Ramos (cell line): ENCODE data around the gene STAT5B.
"Not testable (repeated sequence)": the region's sequence is repeated elsewhere in the genome, so short reads cannot be mapped to it uniquely, and the experiment has no call there.

ENCODE experiments used
- in situ Hi-C: fragments of 300-500 bp; cut with MboI; formaldehyde crosslinking; loops from one replicate; pipeline ENCODE4 v1.14.3; 2022; ENCODE audit warnings: low sequenced_read_pairs; ENCODE audit not compliant: unreplicated experiment

STAT5B gene

DNA sequence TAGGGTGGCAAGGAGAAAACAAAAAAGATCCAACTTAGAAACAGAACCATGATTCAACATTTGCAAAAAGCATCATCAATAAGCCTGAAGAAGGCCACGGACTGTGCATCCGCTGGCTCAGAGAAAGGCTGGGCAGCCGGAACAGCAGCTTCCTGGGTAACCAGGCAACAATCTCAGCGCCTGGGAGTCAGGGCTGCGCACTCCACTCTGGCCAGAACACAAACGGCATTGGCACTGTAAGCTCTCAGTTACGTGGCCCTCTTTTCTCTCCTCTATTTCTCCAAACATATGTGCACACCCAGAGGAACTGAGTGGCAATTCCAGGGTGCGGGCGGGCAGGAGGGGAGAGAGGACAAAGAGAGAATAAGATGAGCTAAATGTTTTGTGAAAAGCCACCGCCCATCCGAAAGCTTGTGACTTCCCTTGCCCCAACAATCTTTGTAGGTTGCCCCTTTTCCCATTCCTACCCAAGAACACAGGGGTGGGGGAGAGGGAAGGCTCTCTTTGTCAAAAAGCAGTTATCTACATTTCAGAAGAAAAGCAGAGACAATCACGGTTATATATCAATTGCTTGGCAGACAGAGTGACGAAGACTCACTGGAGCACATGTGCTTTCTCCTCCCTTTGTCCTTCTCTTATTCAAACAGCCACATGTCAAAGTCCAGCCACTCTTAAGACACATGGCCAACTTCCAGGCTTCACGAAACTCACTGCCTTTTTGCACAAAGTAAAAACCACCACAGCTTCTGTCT lies 75.3 kb downstream of the STAT5B start:
- in situ Hi-C loops, result no loop called here

DNA sequence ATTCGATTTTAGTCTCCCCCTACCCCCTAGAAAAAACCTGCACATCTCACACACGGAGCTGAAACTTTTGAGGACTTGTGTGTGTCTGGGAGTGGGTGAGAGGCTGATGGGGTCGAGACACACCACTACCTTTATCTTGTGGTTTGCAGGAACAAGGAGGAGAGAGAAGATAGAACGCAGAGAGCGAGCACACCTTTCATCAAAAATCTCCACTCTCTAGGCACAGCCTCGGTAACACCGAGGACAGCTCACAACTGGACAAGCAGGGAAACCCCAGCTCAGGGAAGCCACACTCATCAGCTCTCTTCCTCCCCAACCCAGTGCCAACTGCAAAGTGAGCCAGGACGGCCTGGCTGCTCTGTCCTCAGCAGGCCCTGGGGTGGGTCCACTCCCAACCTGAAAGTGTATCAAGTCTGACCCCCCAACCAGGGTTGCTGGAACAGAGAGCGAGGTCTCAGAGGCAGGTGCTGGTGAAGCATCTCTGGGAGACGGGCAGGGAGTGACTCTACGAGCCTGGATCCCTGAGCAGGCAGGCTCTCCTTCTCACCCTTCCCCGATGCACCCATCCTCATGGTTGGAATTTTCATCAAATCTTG lies 76.7 kb downstream of the STAT5B start:
- in situ Hi-C loops, result no loop called here

DNA sequence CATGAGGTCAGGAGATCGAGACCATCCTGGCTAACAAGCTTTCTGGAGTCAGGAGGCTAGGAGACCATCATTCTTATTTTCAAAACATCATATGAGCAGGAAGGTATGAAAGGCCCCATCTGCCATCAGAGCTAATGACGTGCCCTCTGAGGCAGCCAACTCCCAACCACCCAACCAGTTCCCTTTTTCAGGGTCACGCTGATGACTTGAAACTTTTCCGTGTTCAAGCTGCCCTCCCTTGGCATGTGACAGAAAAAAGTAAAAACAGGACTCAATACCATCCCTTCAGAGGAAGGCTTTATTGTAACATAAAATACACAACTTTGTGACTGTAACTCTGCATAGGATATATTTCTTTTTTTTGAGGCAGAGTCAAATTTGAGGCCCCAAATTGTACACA lies 77.3 kb downstream of the STAT5B start:
- in situ Hi-C loops, result no loop called here

DNA sequence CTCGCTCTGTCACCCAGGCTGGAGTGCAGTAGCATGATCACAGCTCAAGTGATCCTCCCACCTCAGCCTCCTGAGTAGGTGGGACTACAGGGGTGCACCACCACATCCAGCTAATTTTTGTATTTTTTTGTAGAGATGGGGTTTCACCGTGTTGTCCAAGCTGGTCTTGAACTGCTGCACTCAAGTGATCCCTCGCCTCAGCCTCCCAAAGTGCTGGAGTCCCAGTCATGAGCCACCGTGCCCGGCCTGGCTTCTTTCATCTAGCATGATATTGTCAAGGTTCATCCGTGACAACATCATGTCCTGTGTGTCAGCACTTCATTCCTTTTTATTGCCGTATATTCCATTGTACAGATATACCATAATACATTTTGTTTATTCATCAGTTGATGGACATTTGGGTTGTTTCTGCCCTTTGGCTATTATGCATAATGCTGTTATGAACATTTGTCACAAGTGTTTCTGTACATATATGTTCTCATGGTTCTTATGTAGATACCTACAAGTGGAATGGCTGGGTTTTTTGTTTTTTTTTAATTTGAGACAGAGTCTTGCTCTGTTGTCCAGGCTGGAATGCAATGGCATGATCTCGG lies 78.5 kb downstream of the STAT5B start:
- in situ Hi-C loops, result no loop called here

- in situ Hi-C loops, result no loop called here
Measured at GRCh38 chr17:42193969-42194899, 82.0 kb downstream of the STAT5B start, which contains the start of gene GHDC. Gene GHDC (minus strand): TSS chr17:42194494. CDS start chr17:42193581, 913 bp downstream.

GRCh38 chr17:42193216-42193968 lies 82.8 kb downstream of the STAT5B start:
- in situ Hi-C loops, result no loop called here

DNA sequence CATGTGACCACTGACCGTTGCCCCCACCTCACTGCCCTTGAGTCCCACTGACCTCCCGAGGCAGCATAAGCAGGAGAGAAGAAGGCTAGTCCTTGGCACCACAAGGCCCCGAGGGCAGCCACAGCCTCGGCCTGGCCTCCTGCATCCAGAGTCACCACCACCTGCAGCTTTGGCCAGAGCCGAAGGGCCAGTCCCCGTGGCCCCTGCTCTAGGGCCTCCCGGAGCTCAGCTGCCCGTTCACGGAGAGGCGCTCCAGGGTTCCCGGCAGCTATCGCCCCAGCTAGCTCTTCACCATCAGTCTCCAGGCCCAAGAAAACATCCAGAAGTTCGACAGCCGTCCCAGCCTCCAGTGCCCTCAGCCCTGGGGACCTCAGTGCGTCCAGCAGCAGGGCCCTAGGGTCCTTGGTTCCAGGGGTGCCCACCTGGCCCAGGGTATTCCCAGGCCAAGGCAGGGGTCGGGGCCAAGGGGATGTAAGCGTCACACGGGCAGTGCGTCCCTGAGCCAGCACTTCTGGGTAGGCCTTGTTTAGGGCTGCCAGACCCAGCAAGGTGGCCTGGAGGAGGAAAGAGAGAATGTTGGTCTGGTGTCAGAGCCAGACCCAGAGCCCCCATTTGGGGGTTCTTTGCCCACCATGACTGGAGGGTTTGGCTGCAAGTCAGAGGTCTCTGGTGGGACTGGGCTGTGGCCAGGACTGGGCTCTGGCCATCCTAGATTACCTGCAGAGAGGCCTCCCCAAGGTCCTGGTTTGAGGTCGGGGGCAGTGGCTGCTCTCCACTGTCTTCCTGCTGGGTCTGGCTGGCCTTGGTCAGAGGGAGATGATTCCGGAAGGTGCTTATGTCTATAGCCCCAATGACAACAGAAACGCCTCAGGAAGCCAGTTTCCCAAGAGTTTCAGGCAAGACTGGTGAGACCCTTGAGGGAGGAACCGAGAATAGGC lies 83.7 kb downstream of the STAT5B start:
- in situ Hi-C loops, result no loop called here

- in situ Hi-C loops, result no loop called here
Measured at GRCh38 chr17:42191275-42191608, 84.9 kb downstream of the STAT5B start.

DNA sequence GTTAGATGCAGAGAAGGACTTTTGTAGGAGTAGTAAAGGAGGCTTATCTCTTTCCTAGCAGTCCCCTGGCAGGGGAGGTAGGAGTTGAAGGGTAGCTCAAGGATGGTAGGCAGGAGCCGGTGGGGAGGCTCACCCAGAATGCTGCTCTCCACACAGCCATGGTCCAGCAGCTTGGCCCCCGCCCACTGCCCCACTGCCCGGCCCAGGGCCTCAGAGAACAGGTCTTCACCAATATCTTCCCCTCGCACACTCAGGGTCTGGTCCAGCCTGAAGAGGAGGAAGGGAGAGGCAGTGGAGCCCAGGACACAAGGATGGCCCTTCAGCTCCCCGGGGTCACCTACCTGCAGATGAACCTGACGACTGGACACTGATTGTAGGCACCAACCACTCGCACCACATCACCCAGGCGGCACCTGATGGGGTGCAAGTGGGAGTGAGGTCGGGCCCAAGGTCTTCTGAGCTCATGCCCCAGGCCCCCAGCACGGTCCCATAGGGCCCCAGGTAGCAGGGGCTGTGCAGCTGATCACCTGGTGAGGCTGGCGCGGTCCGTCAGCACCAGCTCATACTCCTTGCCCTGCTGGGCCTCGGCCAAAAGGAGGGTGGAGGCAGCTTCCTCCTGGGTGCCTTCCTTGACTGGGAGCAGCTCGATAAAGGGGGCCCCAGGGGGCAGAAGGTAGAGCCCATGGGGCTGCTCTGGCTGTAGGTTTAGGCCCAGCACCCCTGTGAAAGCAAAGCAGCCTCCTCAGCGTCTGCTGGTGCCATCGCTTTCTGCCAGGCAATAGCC lies 85.5 kb downstream of the STAT5B start:
- in situ Hi-C loops, result no loop called here

DNA sequence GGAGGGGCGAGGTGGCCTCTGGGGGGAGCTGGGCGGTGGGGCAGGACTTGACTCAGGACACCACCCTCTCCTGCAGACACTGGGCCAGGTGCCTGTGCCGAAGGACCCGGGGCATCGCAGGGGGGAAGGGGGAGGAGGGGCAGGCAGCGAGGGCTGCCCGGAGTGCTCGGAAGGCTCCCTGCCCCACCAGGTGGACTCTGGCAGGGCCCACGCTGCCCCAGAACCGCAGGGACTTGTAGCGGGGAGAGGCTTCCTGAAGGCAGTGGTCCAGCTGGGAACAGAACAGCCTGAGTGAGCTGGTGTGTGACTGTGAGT lies 86.6 kb downstream of the STAT5B start:
- in situ Hi-C loops, result no loop called here

- in situ Hi-C loops, result no loop called here
Measured at GRCh38 chr17:42188749-42189650, 87.2 kb downstream of the STAT5B start.

GRCh38 chr17:42187833-42188232 lies 88.4 kb downstream of the STAT5B start:
- in situ Hi-C loops, result no loop called here

DNA sequence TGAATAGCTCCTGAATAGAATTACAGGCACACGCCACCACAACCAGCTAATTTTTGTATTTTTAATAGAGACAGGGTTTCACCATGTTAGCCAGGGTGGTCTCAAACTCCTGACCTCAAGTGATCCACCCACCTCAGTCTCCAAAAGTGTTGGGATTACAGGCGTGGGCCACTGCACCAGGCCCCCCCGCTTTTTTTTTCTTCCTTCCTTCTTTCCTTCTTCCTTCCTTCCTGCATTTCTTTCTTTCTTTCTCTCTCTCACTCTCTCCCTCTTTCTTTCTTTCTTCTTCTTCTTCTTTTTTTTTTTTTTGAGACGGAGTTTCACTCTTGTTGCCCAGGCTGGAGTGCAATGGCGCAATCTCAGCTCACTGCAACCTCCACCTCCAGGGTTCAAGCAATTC lies 90.0 kb downstream of the STAT5B start:
- in situ Hi-C loops, result not testable (repeated sequence)

DNA sequence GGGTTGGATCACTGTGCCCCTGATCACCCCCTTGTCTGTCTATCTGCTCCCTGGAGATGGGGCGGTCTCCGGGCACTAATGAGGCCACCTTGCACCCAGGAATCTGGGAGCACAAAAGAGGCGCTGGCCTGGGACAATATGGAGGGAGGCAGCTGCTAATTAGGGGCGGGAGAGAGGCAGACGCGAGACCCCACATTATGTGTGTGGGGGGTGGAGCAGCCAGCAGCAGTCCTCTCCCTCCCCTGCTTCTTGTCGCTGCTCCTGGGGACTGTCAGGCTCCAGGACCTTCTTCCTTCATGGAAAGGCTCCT lies 90.6 kb downstream of the STAT5B start:
- in situ Hi-C loops, result no loop called here

DNA sequence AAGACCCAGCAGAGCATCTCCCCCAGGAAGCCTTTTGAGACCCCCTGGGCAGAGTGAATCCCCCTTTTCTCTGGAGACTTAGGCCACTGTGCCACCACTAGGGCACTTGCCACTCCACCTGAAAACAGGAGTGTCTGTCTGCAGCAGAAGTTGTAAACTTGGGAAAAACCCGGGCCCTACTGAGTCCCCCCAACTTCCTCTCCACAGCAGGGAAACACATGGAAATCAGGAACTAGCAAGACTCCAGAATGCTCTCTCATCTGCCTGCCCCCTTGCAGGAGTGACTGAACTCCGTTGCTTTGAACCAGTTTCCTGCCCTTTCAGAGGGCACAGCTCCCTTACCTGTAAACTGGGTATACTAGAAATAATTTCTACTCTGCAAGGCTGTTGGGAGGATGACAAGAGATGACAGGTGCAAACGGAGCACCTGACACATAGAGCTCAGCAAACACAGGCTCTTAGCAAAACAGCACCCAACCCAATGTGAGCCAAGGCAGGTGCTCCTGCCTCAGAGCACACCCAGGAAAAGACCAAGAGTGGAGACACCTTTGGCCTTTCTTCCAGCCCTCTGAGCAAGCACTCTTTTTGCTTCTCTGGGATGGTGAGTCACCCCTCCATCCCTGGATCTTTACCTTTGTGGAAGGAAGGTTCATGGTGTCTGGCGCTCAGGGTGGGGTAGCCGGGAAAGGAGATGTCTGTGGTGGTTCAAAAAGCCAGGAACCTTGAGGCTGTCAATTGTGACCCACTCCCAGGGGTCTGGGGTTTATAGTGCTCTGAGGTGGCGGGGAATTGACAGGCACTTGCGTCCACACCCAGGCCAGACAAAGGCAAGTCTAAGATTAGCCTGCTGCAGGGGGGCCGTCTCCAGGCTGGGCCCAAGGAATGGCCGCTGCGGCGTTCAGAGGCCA lies 91.2 kb downstream of the STAT5B start, which contains the start of gene HCRT:
HCRT (minus strand) TSS at position 740 of the 908 bp plus-strand sequence; CDS start at position 653, 87 bp downstream.
- in situ Hi-C loops, result no loop called here
